GM12891 (cell line): ENCODE results near the gene NDST4.

Source experiments
- POLR2A ChIP-seq: IDR thresholded peaks from 2 replicates; pipeline ENCODE4 v1.6.1; 2011; ENCODE audit warnings: low read depth, low read length, control low read depth
- POLR2AphosphoS5 ChIP-seq: IDR thresholded peaks from 2 replicates; pipeline ENCODE4 v1.6.1; 2011; ENCODE audit warnings: low read depth, low read length, control low read depth
- SPI1 ChIP-seq: IDR thresholded peaks from 2 replicates; pipeline ENCODE4 v1.6.1; 2011; ENCODE audit warnings: low read depth, low read length, control low read depth

DNA sequence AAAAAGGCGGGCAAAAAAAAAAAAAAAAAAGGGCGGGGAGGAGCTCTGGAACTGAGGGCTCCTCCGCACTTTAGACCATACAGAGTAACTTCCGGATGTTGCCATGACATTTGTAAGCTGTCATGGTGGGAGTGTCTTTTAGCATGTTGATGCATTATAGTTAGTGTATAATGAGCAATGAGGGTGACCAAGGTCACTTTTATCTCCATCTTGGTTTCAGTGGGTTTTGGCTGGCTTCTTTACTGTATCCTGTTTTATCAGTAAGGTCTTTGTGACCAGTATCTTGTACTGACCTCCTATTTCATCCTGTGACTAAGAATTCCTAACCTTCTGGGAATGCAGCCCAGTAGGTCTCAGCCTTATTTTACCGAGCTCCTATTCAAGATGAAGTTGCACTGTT, 321.4 kb downstream of the NDST4 start:
- TF ChIP-seq POLR2AphosphoS5 (no peak), POLR2A (no peak), SPI1 (no peak)
